ENCODE measurements around the gene RIPPLY1. TPM values are rescaled to one million over a fixed set of nuclear protein-coding genes. Genes with fewer than 3 reads are reported as not detected.

The RIPPLY1 gene
- total RNA-seq, 2 experiments from 2014 or later: not detected

- ChIA-PET CTCF (no interaction called here), POLR2A (no interaction called here)
- Mint-ChIP-seq H3K27me3 (no peaks in the 10 kb centered on the region), H3K4me1 (ENCODE audit: low read depth) (no peaks in the 10 kb centered on the region), H3K27ac (no peak overlapping the region), H3K36me3 (ENCODE audit: low read depth) (peaks cover 4% of the 10 kb centered on the region), H3K9me3 (no peaks in the 10 kb centered on the region), H3K4me3 (no peak overlapping the region)
- no peak for TF ChIP-seq CTCF (IDR thresholded peaks at IDR 0.05)
- DNase-seq (no peak), ATAC-seq (no peak)
- intact Hi-C loops (cut with micrococcal nuclease): no loop called here
Measured at GRCh38 chrX:106939566-106939965, 36.4 kb upstream of the RIPPLY1 start.

GRCh38 chrX:106936246-106936645 lies 33.1 kb upstream of the RIPPLY1 start:
- no peaks in the 10 kb centered on the region for H3K27me3 Mint-ChIP-seq
- ChIA-PET CTCF (no interaction called here), POLR2A (no interaction called here)
- ATAC-seq: no peak
- no peak for DNase-seq
- H3K9me3 Mint-ChIP-seq: no peaks in the 10 kb centered on the region
- H3K27ac Mint-ChIP-seq: no peak overlapping the region
- no peaks in the 10 kb centered on the region for H3K36me3 Mint-ChIP-seq (ENCODE audit: low read depth)
- no peaks in the 10 kb centered on the region for H3K4me1 Mint-ChIP-seq (ENCODE audit: low read depth)
- intact Hi-C loops (cut with micrococcal nuclease): no loop called here
- no peak for TF ChIP-seq CTCF (IDR thresholded peaks at IDR 0.05)
- no peak overlapping the region for H3K4me3 Mint-ChIP-seq

GRCh38 chrX:106935175-106935574 lies 32.0 kb upstream of the RIPPLY1 start:
- H3K4me3 Mint-ChIP-seq: no peak overlapping the region
- no peaks in the 10 kb centered on the region for H3K4me1 Mint-ChIP-seq (ENCODE audit: low read depth)
- intact Hi-C loops (cut with micrococcal nuclease): no loop called here
- DNase-seq: no peak
- TF ChIP-seq CTCF (IDR thresholded peaks at IDR 0.05): no peak
- ATAC-seq: no peak
- H3K9me3 Mint-ChIP-seq: no peaks in the 10 kb centered on the region
- ChIA-PET POLR2A (no interaction called here), CTCF (no interaction called here)
- H3K27me3 Mint-ChIP-seq: no peaks in the 10 kb centered on the region
- H3K27ac Mint-ChIP-seq: no peak overlapping the region
- H3K36me3 Mint-ChIP-seq (ENCODE audit: low read depth): no peaks in the 10 kb centered on the region

GRCh38 chrX:106933538-106933961 lies 30.4 kb upstream of the RIPPLY1 start:
- Mint-ChIP-seq H3K36me3 (ENCODE audit: low read depth) (no peaks in the 10 kb centered on the region), H3K27me3 (no peaks in the 10 kb centered on the region), H3K4me1 (ENCODE audit: low read depth) (no peaks in the 10 kb centered on the region), H3K4me3 (no peak overlapping the region), H3K27ac (no peak overlapping the region), H3K9me3 (no peaks in the 10 kb centered on the region)
- intact Hi-C loops (cut with micrococcal nuclease): no loop called here
- ATAC-seq: no peak
- CTCF ChIA-PET: no interaction called here
- POLR2A ChIA-PET: no interaction called here
- TF ChIP-seq CTCF (IDR thresholded peaks at IDR 0.05): no peak
- DNase-seq: no peak

- intact Hi-C loops (cut with micrococcal nuclease): no loop called here
- DNase-seq (no peak), ATAC-seq (no peak)
- Mint-ChIP-seq H3K36me3 (ENCODE audit: low read depth) (no peaks in the 10 kb centered on the region), H3K9me3 (no peaks in the 10 kb centered on the region), H3K27ac (no peak overlapping the region), H3K4me1 (ENCODE audit: low read depth) (no peaks in the 10 kb centered on the region), H3K4me3 (no peak overlapping the region), H3K27me3 (no peaks in the 10 kb centered on the region)
- CTCF ChIA-PET: interaction anchor here (1.2 kb wide), 1 partner anchor 34 kb away, joined by 4 read pairs; no protein-coding TSS in a partner anchor
- no peak for TF ChIP-seq CTCF (IDR thresholded peaks at IDR 0.05)
- POLR2A ChIA-PET: no interaction called here
Measured at GRCh38 chrX:106932960-106933537, 29.9 kb upstream of the RIPPLY1 start.

Data from activated CD8-positive, alpha-beta T cell treated with anti-CD3 and anti-CD28 coated beads for 36 hours (primary cell).